GM18502 (cell line): ENCODE results near the gene DLGAP3.

Source experiments
- ATAC-seq: cut with Tn5 transposase; IDR thresholded peaks from one replicate; pipeline ENCODE4 v1.9.1; 2021; ENCODE audit warnings: mild to moderate bottlenecking; ENCODE audit not compliant: unreplicated experiment, poor library complexity

DLGAP3 gene

GRCh38 chr1:34868230-34869049, 61.0 kb downstream of the DLGAP3 start:
- no peak for ATAC-seq

- no peak for ATAC-seq
Observed at GRCh38 chr1:34867415-34867814, 62.0 kb downstream of the DLGAP3 start.

GRCh38 chr1:34866762-34867109, 62.7 kb downstream of the DLGAP3 start:
- peak; percentile 15 for ATAC-seq

- ATAC-seq, result peak; percentile 77
Observed at GRCh38 chr1:34865981-34866761, 63.3 kb downstream of the DLGAP3 start.

- ATAC-seq, result no peak
Observed at GRCh38 chr1:34865573-34865972, 63.9 kb downstream of the DLGAP3 start.

- no peak for ATAC-seq
Observed at GRCh38 chr1:34864759-34865158, 64.7 kb downstream of the DLGAP3 start.

DNA sequence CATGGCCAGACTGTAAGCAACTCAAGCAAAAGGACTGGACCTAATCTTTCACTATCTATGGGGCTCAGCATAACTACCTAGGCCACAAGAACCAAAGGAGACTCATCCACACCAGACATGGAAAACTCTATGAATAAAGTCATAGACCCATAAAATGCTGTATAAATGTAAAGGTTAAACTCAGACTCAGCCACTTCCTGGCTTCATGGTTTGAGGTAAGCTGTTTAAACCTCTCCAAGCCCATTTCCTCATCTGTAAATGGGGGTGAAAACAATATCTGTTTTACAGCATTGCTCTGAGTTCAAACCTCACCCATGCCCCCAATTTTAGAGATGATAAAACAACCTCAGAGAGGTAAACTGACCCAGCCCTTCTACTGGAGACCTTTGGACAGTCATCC, 65.9 kb downstream of the DLGAP3 start:
- no peak for ATAC-seq

DNA sequence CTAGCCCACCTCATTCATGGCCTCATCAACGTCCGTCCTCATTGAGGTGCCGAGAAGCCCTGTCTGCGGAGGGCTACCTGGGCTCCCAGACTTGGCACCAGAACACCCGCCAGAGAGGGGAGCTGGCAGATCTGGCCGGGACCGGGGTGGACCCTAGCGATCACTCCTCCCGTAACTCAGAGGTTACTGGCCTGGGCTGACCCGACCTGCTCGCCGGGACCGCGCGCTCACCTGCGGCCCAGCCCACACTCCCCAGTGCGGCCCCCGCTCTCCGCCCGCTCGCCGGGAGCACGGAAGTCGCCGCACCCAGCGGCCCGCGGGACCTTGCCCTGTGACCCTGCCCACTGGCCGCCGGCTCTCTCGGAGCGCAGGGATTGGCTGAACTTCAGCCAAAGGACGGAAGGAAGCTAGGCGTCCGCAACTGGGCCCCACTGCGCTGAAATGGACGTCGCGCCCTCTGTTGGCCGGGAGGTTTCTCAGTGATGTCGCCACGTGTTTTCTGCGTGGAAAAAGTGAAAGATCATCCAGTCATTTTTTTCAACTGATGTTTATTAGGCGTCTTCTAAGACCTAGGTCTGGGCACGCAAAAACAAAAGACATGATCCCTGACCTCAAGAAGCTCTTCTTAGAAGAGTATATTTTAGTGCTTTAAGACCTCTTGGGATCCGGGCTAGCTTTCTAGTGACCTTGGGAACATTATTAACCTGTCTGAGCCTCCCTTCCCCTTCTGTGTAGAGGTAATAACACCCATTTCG, 69.8 kb downstream of the DLGAP3 start, which contains the start of gene SMIM12:
SMIM12 (minus strand) TSS at position 304 of the 755 bp plus-strand sequence. CDS start 3,772 bp downstream, outside the sequence.
- ATAC-seq, result peak; percentile 95

DNA sequence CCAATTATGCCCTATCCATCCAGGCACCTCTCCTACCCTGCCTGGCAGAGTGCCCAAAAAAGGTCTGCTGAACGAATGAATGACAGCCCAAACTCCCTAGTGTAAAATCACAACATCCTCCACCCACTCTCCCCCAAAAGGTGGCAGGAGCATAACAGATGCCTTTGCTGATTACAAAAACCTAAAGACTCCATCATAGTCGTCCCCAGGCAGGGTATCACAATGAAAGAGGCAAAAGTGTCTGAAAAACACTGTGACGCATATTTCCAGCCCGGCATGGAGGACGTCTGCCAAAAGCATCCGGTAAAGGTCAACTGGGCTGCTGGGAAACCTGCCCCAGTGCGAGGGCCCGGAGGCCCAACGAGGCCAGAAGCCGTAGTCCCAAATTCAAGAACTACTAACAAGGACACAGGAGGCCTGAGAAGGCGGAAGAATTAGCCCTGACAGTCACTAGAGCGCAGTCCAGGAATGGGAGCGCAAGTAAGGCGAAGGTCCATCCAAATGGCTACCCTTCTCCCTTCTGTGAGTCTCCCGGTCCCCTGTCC, 70.5 kb downstream of the DLGAP3 start:
- ATAC-seq, result peak; percentile 9

GRCh38 chr1:34856697-34857096, 72.8 kb downstream of the DLGAP3 start:
- no peak for ATAC-seq

DNA sequence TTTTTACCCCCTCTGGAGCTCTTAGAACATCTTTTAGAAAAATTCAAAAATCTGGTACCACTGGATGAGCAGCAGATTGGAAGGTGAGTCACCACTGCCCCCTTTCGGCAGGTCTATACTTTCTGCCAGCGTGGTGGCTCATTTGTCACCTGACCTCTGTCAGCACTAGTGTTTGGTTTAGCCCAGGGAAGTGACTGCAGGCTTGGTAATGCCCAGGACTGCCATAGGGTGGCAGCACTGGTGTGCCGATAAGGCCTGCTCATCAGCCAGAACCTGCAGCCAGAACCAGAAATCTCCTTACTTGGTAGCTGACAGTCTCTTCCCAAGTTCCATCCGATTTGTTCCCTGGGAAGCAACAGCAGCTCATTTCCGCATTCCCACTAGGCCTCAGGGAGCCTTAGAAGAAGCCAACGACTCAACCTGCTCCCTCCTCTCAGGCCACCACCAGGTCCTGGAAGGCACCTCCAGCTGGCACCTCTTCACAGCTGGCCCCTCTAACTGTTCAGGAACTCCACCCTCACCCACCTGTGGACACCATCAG, 76.7 kb downstream of the DLGAP3 start:
- ATAC-seq, result peak; percentile 89

- ATAC-seq, result no peak
Observed at GRCh38 chr1:34851431-34852105, 77.9 kb downstream of the DLGAP3 start.

GRCh38 chr1:34850382-34850781, 79.1 kb downstream of the DLGAP3 start:
- ATAC-seq, result no peak

- no peak for ATAC-seq
Observed at GRCh38 chr1:34847094-34847493, 82.4 kb downstream of the DLGAP3 start.

DNA sequence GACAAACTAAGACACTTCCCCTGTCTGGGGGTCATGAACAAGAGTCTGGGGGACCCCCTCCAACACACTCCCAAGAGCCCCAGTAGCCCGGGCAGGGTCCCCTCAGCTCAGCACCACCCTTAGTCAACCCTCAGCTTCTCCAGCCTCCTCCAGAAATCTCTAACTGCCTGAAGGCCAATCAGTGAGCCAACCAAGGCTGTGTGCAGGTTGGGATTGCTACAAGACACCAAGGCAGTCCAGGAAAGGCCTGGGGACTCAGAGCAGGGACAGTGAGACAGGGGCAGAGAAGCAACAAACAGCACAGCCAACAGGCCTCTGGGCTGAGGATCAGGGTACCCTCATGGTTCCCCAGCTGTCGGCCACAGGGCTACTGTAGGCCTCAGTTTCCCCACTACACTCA, 83.2 kb downstream of the DLGAP3 start:
- ATAC-seq, result no peak

GRCh38 chr1:34845131-34845901, 84.1 kb downstream of the DLGAP3 start:
- no peak for ATAC-seq

DNA sequence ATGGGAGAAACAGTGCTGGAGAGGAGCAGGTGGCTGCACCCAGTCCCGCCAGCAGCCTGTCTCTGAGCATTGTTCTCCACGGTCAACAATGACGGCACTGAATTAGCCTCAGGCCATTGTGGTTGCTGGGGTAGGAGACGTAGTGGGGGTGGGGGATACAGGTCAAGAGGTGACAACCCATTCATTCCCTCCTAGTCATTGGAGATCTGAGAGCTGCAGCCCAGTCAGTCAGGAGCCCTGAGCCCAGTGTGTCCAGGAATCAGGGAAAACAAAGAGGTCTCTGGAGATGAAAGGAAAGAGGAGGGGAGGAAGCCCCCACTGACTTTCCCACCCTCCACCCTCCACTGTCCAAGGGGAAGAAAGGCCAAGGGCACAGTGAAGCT, 85.2 kb downstream of the DLGAP3 start:
- ATAC-seq, result no peak

DNA sequence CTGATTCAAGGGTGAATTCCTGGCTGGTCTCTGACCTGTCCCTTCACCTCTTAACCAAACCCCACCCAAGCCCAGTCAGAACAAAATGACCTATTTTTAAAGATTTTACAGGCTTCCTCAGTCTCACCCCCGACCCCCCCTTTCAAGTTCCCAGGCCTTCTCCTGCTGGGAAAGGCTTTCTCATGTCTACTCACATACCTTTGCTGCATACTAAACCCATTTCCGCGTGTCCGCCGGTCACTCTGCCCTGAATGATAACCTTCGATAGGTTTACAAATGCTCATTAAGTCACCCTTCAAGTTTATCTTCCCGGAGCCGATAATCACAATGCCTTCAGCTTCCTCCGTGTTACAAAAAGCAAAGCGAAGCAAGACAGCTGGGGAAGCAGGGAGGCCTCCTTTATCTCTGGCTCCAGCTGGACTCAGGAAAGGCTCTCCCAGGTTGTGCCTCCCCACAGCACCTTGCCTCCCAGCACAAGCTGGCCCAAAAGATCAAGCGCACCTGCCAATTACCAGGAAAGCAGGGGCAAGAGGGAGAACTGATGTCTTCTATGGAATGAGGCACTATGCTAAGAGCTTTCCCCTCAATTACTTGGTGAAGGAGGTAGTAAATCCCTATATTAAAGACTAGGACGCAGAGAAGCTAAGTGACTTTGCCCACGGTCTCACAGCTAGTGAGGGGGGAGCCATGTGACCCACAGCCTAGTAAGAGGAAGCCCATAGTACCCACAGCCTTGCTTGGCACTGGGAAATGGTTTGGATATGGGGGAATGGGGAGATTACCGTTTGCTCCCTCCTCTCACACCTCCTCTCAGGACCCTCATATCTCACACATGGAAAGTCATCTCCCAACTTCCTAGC, 85.8 kb downstream of the DLGAP3 start:
- no peak for ATAC-seq
